ENCODE data around the gene DCANP1. TPM values are rescaled to one million over a fixed set of nuclear protein-coding genes. Genes with fewer than 3 reads are reported as not detected.

Gene DCANP1
- total and polyA plus RNA-seq, 10 of the 15 experiments (the other 5 are each of a cell fraction or from before 2014, with no cell fraction given), result 0.01 TPM; not detected in 9

DNA sequence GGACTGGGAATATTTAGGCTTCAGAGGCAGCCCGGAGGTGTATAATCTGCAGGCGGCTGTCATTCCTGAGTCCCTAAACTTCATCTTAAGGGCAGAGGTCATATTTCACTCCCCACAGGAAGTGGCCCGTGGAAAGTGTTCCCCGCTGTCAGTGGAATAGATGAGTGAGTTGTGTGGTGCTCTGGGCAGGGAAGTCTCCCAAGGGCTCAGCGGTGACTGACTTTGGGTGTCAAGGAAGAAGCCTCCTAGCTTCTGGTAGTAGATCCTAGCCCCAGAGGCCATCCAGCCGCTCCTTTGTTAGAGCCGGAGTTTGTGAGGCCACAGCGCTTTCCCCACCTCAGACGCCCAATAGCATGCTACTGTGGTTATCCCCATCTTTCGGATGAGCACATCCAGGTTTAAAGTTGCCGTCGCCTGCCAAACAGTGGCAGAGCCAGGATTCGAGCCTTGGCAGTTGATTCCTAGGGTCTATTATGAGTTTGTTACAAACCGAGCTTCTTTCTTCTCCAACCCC is 43.9 kb upstream of the DCANP1 start:
- CTCF ChIA-PET, result no interaction called here
- TF ChIP-seq, protein P1, sequence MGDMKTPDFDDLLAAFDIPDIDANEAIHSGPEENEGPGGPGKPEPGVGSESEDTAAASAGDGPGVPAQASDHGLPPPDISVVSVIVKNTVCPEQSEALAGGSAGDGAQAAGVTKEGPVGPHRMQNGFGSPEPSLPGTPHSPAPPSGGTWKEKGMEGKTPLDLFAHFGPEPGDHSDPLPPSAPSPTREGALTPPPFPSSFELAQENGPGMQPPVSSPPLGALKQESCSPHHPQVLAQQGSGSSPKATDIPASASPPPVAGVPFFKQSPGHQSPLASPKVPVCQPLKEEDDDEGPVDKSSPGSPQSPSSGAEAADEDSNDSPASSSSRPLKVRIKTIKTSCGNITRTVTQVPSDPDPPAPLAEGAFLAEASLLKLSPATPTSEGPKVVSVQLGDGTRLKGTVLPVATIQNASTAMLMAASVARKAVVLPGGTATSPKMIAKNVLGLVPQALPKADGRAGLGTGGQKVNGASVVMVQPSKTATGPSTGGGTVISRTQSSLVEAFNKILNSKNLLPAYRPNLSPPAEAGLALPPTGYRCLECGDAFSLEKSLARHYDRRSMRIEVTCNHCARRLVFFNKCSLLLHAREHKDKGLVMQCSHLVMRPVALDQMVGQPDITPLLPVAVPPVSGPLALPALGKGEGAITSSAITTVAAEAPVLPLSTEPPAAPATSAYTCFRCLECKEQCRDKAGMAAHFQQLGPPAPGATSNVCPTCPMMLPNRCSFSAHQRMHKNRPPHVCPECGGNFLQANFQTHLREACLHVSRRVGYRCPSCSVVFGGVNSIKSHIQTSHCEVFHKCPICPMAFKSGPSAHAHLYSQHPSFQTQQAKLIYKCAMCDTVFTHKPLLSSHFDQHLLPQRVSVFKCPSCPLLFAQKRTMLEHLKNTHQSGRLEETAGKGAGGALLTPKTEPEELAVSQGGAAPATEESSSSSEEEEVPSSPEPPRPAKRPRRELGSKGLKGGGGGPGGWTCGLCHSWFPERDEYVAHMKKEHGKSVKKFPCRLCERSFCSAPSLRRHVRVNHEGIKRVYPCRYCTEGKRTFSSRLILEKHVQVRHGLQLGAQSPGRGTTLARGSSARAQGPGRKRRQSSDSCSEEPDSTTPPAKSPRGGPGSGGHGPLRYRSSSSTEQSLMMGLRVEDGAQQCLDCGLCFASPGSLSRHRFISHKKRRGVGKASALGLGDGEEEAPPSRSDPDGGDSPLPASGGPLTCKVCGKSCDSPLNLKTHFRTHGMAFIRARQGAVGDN (IDR thresholded peaks at IDR 0.05), result no peak
- TF ChIP-seq, protein P2, sequence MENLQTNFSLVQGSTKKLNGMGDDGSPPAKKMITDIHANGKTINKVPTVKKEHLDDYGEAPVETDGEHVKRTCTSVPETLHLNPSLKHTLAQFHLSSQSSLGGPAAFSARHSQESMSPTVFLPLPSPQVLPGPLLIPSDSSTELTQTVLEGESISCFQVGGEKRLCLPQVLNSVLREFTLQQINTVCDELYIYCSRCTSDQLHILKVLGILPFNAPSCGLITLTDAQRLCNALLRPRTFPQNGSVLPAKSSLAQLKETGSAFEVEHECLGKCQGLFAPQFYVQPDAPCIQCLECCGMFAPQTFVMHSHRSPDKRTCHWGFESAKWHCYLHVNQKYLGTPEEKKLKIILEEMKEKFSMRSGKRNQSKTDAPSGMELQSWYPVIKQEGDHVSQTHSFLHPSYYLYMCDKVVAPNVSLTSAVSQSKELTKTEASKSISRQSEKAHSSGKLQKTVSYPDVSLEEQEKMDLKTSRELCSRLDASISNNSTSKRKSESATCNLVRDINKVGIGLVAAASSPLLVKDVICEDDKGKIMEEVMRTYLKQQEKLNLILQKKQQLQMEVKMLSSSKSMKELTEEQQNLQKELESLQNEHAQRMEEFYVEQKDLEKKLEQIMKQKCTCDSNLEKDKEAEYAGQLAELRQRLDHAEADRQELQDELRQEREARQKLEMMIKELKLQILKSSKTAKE (IDR thresholded peaks at IDR 0.05; ENCODE audit: low read depth, poor library complexity, severe bottlenecking), result no peak
- TF ChIP-seq, protein P3, sequence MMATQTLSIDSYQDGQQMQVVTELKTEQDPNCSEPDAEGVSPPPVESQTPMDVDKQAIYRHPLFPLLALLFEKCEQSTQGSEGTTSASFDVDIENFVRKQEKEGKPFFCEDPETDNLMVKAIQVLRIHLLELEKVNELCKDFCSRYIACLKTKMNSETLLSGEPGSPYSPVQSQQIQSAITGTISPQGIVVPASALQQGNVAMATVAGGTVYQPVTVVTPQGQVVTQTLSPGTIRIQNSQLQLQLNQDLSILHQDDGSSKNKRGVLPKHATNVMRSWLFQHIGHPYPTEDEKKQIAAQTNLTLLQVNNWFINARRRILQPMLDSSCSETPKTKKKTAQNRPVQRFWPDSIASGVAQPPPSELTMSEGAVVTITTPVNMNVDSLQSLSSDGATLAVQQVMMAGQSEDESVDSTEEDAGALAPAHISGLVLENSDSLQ (IDR thresholded peaks at IDR 0.05), result no peak
- TF ChIP-seq, protein P4, sequence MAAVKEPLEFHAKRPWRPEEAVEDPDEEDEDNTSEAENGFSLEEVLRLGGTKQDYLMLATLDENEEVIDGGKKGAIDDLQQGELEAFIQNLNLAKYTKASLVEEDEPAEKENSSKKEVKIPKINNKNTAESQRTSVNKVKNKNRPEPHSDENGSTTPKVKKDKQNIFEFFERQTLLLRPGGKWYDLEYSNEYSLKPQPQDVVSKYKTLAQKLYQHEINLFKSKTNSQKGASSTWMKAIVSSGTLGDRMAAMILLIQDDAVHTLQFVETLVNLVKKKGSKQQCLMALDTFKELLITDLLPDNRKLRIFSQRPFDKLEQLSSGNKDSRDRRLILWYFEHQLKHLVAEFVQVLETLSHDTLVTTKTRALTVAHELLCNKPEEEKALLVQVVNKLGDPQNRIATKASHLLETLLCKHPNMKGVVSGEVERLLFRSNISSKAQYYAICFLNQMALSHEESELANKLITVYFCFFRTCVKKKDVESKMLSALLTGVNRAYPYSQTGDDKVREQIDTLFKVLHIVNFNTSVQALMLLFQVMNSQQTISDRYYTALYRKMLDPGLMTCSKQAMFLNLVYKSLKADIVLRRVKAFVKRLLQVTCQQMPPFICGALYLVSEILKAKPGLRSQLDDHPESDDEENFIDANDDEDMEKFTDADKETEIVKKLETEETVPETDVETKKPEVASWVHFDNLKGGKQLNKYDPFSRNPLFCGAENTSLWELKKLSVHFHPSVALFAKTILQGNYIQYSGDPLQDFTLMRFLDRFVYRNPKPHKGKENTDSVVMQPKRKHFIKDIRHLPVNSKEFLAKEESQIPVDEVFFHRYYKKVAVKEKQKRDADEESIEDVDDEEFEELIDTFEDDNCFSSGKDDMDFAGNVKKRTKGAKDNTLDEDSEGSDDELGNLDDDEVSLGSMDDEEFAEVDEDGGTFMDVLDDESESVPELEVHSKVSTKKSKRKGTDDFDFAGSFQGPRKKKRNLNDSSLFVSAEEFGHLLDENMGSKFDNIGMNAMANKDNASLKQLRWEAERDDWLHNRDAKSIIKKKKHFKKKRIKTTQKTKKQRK (IDR thresholded peaks at IDR 0.05; ENCODE audit: low read depth, low read length), result no peak
- no peak for TF ChIP-seq FOXK2 (IDR thresholded peaks at IDR 0.05)
- TF ChIP-seq CBX5 (IDR thresholded peaks at IDR 0.05; ENCODE audit: low read depth), result no peak
- TF ChIP-seq HDAC2 (IDR thresholded peaks at IDR 0.05), result no peak
- no peak for TF ChIP-seq ZNF622 (IDR thresholded peaks at IDR 0.05)
- TF ChIP-seq KAT2A (conservative IDR thresholded peaks at IDR 0.05; ENCODE audit: control insufficient read depth, low read depth, low read length), result no peak
- TF ChIP-seq SIN3A (IDR thresholded peaks at IDR 0.05; ENCODE audit: low read depth, low read length), result no peak
- TF ChIP-seq TCF12 (IDR thresholded peaks at IDR 0.05; ENCODE audit: low read depth, low read length), result no peak
- TF ChIP-seq ZBTB33 (IDR thresholded peaks at IDR 0.05), result no peak

More for the DNA sequence above, 43.9 kb upstream of the DCANP1 start:
- Histone ChIP-seq H3K4me1 (ENCODE audit: control insufficient read depth, insufficient read depth, low read length) (no peaks in the 10 kb centered on the region), H3K79me2 (ENCODE audit: control insufficient read depth, insufficient read depth, low read length) (no peaks in the 10 kb centered on the region), H3K4me2 (ENCODE audit: control insufficient read depth, insufficient read depth) (no peak overlapping the region), H4K20me1 (ENCODE audit: control insufficient read depth, insufficient read depth) (no peaks in the 10 kb centered on the region; the same call in 1 of the 2 replicates), H3K27me3 (replicated peaks in 1 of 2; ENCODE audit: control insufficient read depth in 2 of 2, insufficient read depth in 2 of 2, low read length in 1 of 2) (peaks cover 10 to 20% of the 10 kb centered on the region in 2 experiments; a peak in 3 of 4 replicates), H2AFZ (ENCODE audit: control insufficient read depth, low read depth, low read length) (no peak overlapping the region), H3K36me3 (ENCODE audit: control insufficient read depth in 2 of 2, insufficient read depth in 2 of 2, low read length in 1 of 2) (no peaks in the 10 kb centered on the region), H3K9ac (ENCODE audit: control insufficient read depth, insufficient read depth, low read length) (no peak overlapping the region), H3K9me3 (replicated peaks; ENCODE audit: control insufficient read depth, insufficient read depth, low read length) (no peaks in the 10 kb centered on the region), H3K4me3 (no peak overlapping the region), H3K27ac (ENCODE audit: control insufficient read depth, insufficient read depth) (no peak overlapping the region)
- ChIA-PET SMC1A (ENCODE audit: uncharacterized antibody, unreplicated experiment) (no interaction called here), POLR2A (no interaction called here), RAD21 (ENCODE audit: unreplicated experiment) (no interaction called here)
- BruUV-seq (replicated peaks), result no TSS peak
- ATAC-seq (no peak), FAIRE-seq (no peak), DNase-seq (ENCODE audit: low read depth, low spot score) (no peak)
- in situ Hi-C loops (cut with MboI) (no loop called here), intact Hi-C loops (cut with micrococcal nuclease; ENCODE audit: unreplicated experiment) (no loop called here)
- 29% methylated on average over 14 of the region's 14 CpGs for WGBS (ENCODE audit: insufficient coverage, insufficient replicate concordance, low lambda C conversion rate, missing lambda C conversion rate)

Data from GM12878 (cell line).